H1 (cell line): Measurements from ENCODE around the gene EIF1AX. TPM values are rescaled to one million over a fixed set of nuclear protein-coding genes. Genes with fewer than 3 reads are reported as not detected.

Experiments used
- CTCF ChIA-PET: fragments of 300-600 bp; sonication (Branson Sonifier 250); formaldehyde crosslinking; loops from one replicate; lab custom pipeline; 2021; ENCODE audit not compliant: partially characterized antibody; lab: Charles Lee
- POLR2A ChIA-PET: fragments of 300-600 bp; sonication (Branson Sonifier 250); formaldehyde crosslinking; loops from one replicate; lab custom pipeline; 2021; ENCODE audit warnings: inconsistent platforms; ENCODE audit not compliant: partially characterized antibody; lab: Charles Lee
- DNase-seq, 2 experiments: peaks; one replicate each; pipeline versions ENCODE4 v3.0.0 to v3.0.0-alpha.2; 2010 to 2022; ENCODE audit warnings: low spot score in 2 of 2, low read depth in 1 of 2, mixed read lengths in 1 of 2
- FAIRE-seq: peaks from 2 replicates; lab custom pipeline; 2011; peaks lifted over from hg19 to GRCh38; lab: Jason Lieb, UNC
- H2AFZ ChIP-seq: 2 replicates; pipeline ENCODE4 v1.8.1; 2012; ENCODE audit warnings: low read length, inconsistent platforms
- H2AK5ac ChIP-seq: 2 replicates; pipeline ENCODE4 v1.6.1; 2013; ENCODE audit warnings: low read depth, low read length
- H2BK120ac ChIP-seq: replicated peaks from 2 replicates; pipeline ENCODE3; 2013; ENCODE audit warnings: low read depth, low read length, inconsistent platforms
- H2BK12ac ChIP-seq: 2 replicates; pipeline ENCODE4 v1.6.1; 2013; ENCODE audit warnings: low read depth, low read length
- H2BK15ac ChIP-seq: 2 replicates; pipeline ENCODE4 v1.6.1; 2013; ENCODE audit warnings: low read length
- H2BK20ac ChIP-seq: 2 replicates; pipeline ENCODE4 v1.6.1; 2013; ENCODE audit warnings: low read length
- H2BK5ac ChIP-seq: 2 replicates; pipeline ENCODE4 v1.6.1; 2013; ENCODE audit warnings: low read depth, low read length
- H3K14ac ChIP-seq: 2 replicates; pipeline ENCODE4 v1.6.1; 2013; ENCODE audit warnings: inconsistent platforms; ENCODE audit not compliant: insufficient read length
- H3K18ac ChIP-seq: 2 replicates; pipeline ENCODE4 v1.6.1; 2013; ENCODE audit warnings: low read length; ENCODE audit errors: extremely low read depth
- H3K23ac ChIP-seq: 2 replicates; pipeline ENCODE4 v1.6.1; 2013; ENCODE audit warnings: inconsistent platforms; ENCODE audit not compliant: insufficient read length
- H3K23me2 ChIP-seq: 2 replicates; pipeline ENCODE4 v1.6.1; 2013; ENCODE audit warnings: low read depth, low read length
- H3K27ac ChIP-seq: 2 replicates; pipeline ENCODE4 v1.6.1; 2011; ENCODE audit warnings: low read depth, low read length, inconsistent platforms
- H3K27me3 ChIP-seq, 4 experiments: replicated peaks in 1 of 4; 1 replicate in 1 of 4; 2 replicates in 3 of 4; pipeline versions ENCODE4 v1.6.1 to v1.8.1; 2011 to 2013; ENCODE audit warnings: low read length in 3 of 4, mild to moderate bottlenecking in 3 of 4, inconsistent platforms in 2 of 4, mixed read lengths in 2 of 4, moderate library complexity in 1 of 4; ENCODE audit not compliant: control insufficient read depth in 3 of 4, insufficient read depth in 3 of 4; ENCODE audit errors: extremely low read depth in 1 of 4
- H3K36me3 ChIP-seq, 4 experiments: 2 replicates each; pipeline versions ENCODE4 v1.6.1 to v1.8.1; 2011 to 2013; ENCODE audit warnings: mild to moderate bottlenecking in 4 of 4, low read length in 3 of 4, moderate library complexity in 2 of 4, control low read depth in 1 of 4, inconsistent platforms in 1 of 4; ENCODE audit not compliant: insufficient read depth in 4 of 4, control insufficient read depth in 2 of 4
- H3K4ac ChIP-seq: replicated peaks from 2 replicates; pipeline ENCODE3; 2013; ENCODE audit warnings: low read length, low read depth, mixed read lengths, inconsistent platforms; ENCODE audit not compliant: insufficient read length
- H3K4me1 ChIP-seq, 4 experiments: replicated peaks in 1 of 4; 1 replicate in 1 of 4; 2 replicates in 3 of 4; pipeline versions ENCODE4 v1.6.1 to v1.8.1; 2011 to 2013; ENCODE audit warnings: low read length in 3 of 4, inconsistent platforms in 2 of 4, mixed read lengths in 1 of 4; ENCODE audit not compliant: insufficient read depth in 4 of 4, control insufficient read depth in 3 of 4
- H3K4me2 ChIP-seq, 2 experiments: 2 replicates each; pipeline versions ENCODE4 v1.6.1 to v1.8.1; 2011 to 2013; ENCODE audit warnings: low read depth in 2 of 2, low read length in 2 of 2, control low read depth in 1 of 2, inconsistent platforms in 1 of 2, mild to moderate bottlenecking in 1 of 2; ENCODE audit not compliant: insufficient read depth in 1 of 2
- H3K4me3 ChIP-seq, 4 experiments: fragments of 200-600, 300-600 bp in 1 of 4; sonication (generic), shearing (Covaris generic), sonication (Bioruptor Twin) in 1 of 4; 2 replicates each; pipeline versions ENCODE4 v1.5.1 to v1.8.1; 2011 to 2016; ENCODE audit warnings: low read length in 4 of 4, low read depth in 3 of 4, control low read depth in 2 of 4, inconsistent platforms in 2 of 4, mild to moderate bottlenecking in 2 of 4, mixed read lengths in 1 of 4, moderate library complexity in 1 of 4; ENCODE audit not compliant: insufficient read depth in 2 of 4; ENCODE audit errors: extremely low read depth in 1 of 4
- H3K56ac ChIP-seq: replicated peaks from 2 replicates; pipeline ENCODE3; 2013; ENCODE audit warnings: low read depth, mild to moderate bottlenecking, mixed read lengths, low read length, inconsistent platforms; ENCODE audit not compliant: insufficient read length
- H3K79me1 ChIP-seq: 2 replicates; pipeline ENCODE4 v1.6.1; 2013; ENCODE audit warnings: low read depth, low read length, control low read depth
- H3K79me2 ChIP-seq, 2 experiments: 2 replicates each; pipeline versions ENCODE4 v1.6.1 to v1.8.1; 2012 to 2013; ENCODE audit warnings: low read length in 2 of 2, mild to moderate bottlenecking in 2 of 2, inconsistent platforms in 1 of 2; ENCODE audit not compliant: insufficient read depth in 2 of 2, control insufficient read depth in 1 of 2
- H3K9ac ChIP-seq, 4 experiments: replicated peaks in 1 of 4; 1 replicate in 1 of 4; 2 replicates in 3 of 4; pipeline versions ENCODE4 v1.6.1 to v1.8.1; 2011 to 2013; ENCODE audit warnings: low read depth in 3 of 4, low read length in 3 of 4, control low read depth in 2 of 4, mild to moderate bottlenecking in 2 of 4, moderate library complexity in 2 of 4, inconsistent platforms in 1 of 4; ENCODE audit errors: extremely low read depth in 1 of 4
- H3K9me3 ChIP-seq, 2 experiments: 2 replicates each; pipeline versions ENCODE4 v1.6.1 to v1.8.1; 2012 to 2013; ENCODE audit warnings: mild to moderate bottlenecking in 2 of 2, moderate library complexity in 2 of 2, control low read depth in 1 of 2, inconsistent platforms in 1 of 2, low read depth in 1 of 2, low read length in 1 of 2, mixed read lengths in 1 of 2; ENCODE audit not compliant: insufficient read depth in 2 of 2
- H4K20me1 ChIP-seq, 2 experiments: replicated peaks in 1 of 2; 2 replicates each; pipeline versions ENCODE3 to v1.8.1; 2011 to 2013; ENCODE audit warnings: inconsistent platforms in 2 of 2, low read length in 2 of 2, mild to moderate bottlenecking in 1 of 2; ENCODE audit not compliant: insufficient read depth in 2 of 2, control insufficient read depth in 1 of 2
- H4K5ac ChIP-seq: 2 replicates; pipeline ENCODE4 v1.6.1; 2013; ENCODE audit warnings: low read length, low read depth, mixed read lengths, inconsistent platforms; ENCODE audit not compliant: insufficient read length
- H4K8ac ChIP-seq: 2 replicates; pipeline ENCODE4 v1.8.0; 2013; ENCODE audit warnings: mild to moderate bottlenecking, moderate library complexity, low read length, inconsistent platforms; ENCODE audit not compliant: insufficient read depth; ENCODE audit errors: extremely low read depth
- H4K91ac ChIP-seq: replicated peaks from 2 replicates; pipeline ENCODE3; 2013; ENCODE audit warnings: low read length, mixed read lengths, inconsistent platforms; ENCODE audit not compliant: insufficient read length
- ATF2 ChIP-seq: IDR thresholded peaks from 2 replicates; pipeline ENCODE4 v1.6.1; 2012; ENCODE audit warnings: low read length, inconsistent platforms
- ATF3 ChIP-seq: IDR thresholded peaks from 2 replicates; pipeline ENCODE4 v1.6.1; 2011; ENCODE audit warnings: low read depth, mild to moderate bottlenecking, low read length; ENCODE audit not compliant: insufficient read depth
- GABPA ChIP-seq: IDR thresholded peaks from 2 replicates; pipeline ENCODE4 v1.6.1; 2011; ENCODE audit warnings: mild to moderate bottlenecking, low read length, moderate library complexity, borderline replicate concordance; ENCODE audit not compliant: insufficient read depth
- JUND ChIP-seq: IDR thresholded peaks from 2 replicates; pipeline ENCODE4 v1.6.1; 2011; ENCODE audit warnings: mild to moderate bottlenecking, improper control_type of control experiment, low read length
- KDM5A ChIP-seq: fragments of 200-600 bp; IDR thresholded peaks from 2 replicates; pipeline ENCODE4 v1.7.1; 2012; ENCODE audit warnings: mild to moderate bottlenecking, low read length, inconsistent platforms, mixed read lengths
- NANOG ChIP-seq: IDR thresholded peaks from 2 replicates; pipeline ENCODE4 v1.6.1; 2011; ENCODE audit warnings: low read length, low read depth, mild to moderate bottlenecking, inconsistent platforms; ENCODE audit not compliant: insufficient read depth, poor library complexity, severe bottlenecking
- RFX5 ChIP-seq: IDR thresholded peaks from 2 replicates; pipeline ENCODE4 v1.6.1; 2011; ENCODE audit warnings: low read depth, low read length, improper control_type of control experiment, borderline replicate concordance
- SP1 ChIP-seq: IDR thresholded peaks from 2 replicates; pipeline ENCODE4 v1.6.1; 2011; ENCODE audit warnings: low read depth, low read length
- TAF7 ChIP-seq: optimal IDR thresholded peaks from 2 replicates; pipeline ENCODE3; 2011; ENCODE audit warnings: low read depth, mild to moderate bottlenecking, inconsistent platforms, low read length, moderate library complexity, borderline replicate concordance
- TCF12 ChIP-seq: IDR thresholded peaks from 2 replicates; pipeline ENCODE4 v1.6.1; 2011; ENCODE audit warnings: low read depth, mild to moderate bottlenecking, low read length
- WGBS, 2 experiments: shearing (Covaris generic) in 1 of 2; methylation state at CpG; one replicate each; pipeline versions ENCODE4 v1.1.6 to v1.1.7; 2013 to 2015; ENCODE audit warnings: low lambda C conversion rate in 2 of 2, mixed read lengths in 2 of 2, inconsistent platforms in 1 of 2, low coverage in 1 of 2, missing lambda C conversion rate in 1 of 2; ENCODE audit not compliant: insufficient replicate concordance in 2 of 2, insufficient coverage in 1 of 2, insufficient read length in 1 of 2; ENCODE audit errors: extremely low coverage in 1 of 2, missing lambda C conversion rate in 1 of 2; 5-methylcytosine and 5-hydroxymethylcytosine counted together
- polyA plus RNA-seq, 7 experiments: library from polyadenylated mRNA; depleted of rRNA in 3 of 7; stranded (reverse) in 5 of 7; unstranded in 2 of 7; fragments of >200 nt in 5 of 7; fragments of 200-250 nt in 2 of 7; gene quantifications; 1 replicate in 5 of 7; 2 replicates in 1 of 7; 4 replicates in 1 of 7; pipeline versions ENCODE4 v1.2.1 to v1.2.3, GENCODE V29; 2011 to 2013; ENCODE audit warnings: missing spikeins in 2 of 7, mixed read lengths in 2 of 7
- total RNA-seq: library from RNA; stranded (reverse); fragmentation: NEBNext Ultra II Directional; extraction: Animal tissue kit (Norgen Biotek cat#: 25700); gene quantifications from 2 replicates; pipeline ENCODE4 v1.2.1, GENCODE V29; 2021

Gene EIF1AX
- total and polyA plus RNA-seq, 2 of the 8 experiments (the other 6 are each of a cell fraction or from before 2014, with no cell fraction given) = 34.0 to 175 TPM

- FAIRE-seq (no peak), DNase-seq (no peak)
- H3K4ac ChIP-seq = no peak overlapping the region
- no peak overlapping the region for H3K4me2 ChIP-seq
- H3K27me3 ChIP-seq = no peaks in the 10 kb centered on the region
- H2BK12ac ChIP-seq = no peak overlapping the region
- H3K27ac ChIP-seq = no peak overlapping the region
- H3K56ac ChIP-seq = no peak overlapping the region
- H2AK5ac ChIP-seq = no peak overlapping the region
- no peak overlapping the region for H4K8ac ChIP-seq
- WGBS, 2 experiments = 75% methylated on average over 1 of the region's 3 CpGs; no CpG with 5 or more reads in 1 of the 2 experiments
- no peak overlapping the region for H2BK5ac ChIP-seq
- no peak overlapping the region for H3K9ac ChIP-seq
- no peak overlapping the region for H2BK15ac ChIP-seq
- no peak for TF ChIP-seq ATF2
- no peak for TF ChIP-seq NANOG
- no peak for TF ChIP-seq GABPA
- TF ChIP-seq ATF3 = no peak
- TF ChIP-seq TCF12 = no peak
- TF ChIP-seq JUND = no peak
- TF ChIP-seq RFX5 = no peak
- no peak for TF ChIP-seq SP1
- no peak for TF ChIP-seq KDM5A
- TF ChIP-seq TAF7 = no peak
- no peaks in the 10 kb centered on the region for H4K20me1 ChIP-seq
- H2BK20ac ChIP-seq = no peak overlapping the region
- H3K14ac ChIP-seq = no peak overlapping the region
- no peaks in the 10 kb centered on the region for H3K9me3 ChIP-seq
- H4K91ac ChIP-seq = no peak overlapping the region
- H3K23ac ChIP-seq = no peak overlapping the region
- no peak overlapping the region for H2AFZ ChIP-seq
- H2BK120ac ChIP-seq = no peak overlapping the region
- H4K5ac ChIP-seq = no peak overlapping the region
- H3K4me3 ChIP-seq = no peak overlapping the region
- POLR2A ChIA-PET = no interaction called here
- H3K79me2 ChIP-seq = no peaks in the 10 kb centered on the region
- H3K79me1 ChIP-seq = no peaks in the 10 kb centered on the region
- CTCF ChIA-PET = no interaction called here
- no peaks in the 10 kb centered on the region for H3K4me1 ChIP-seq
- no peaks in the 10 kb centered on the region for H3K23me2 ChIP-seq
- H3K36me3 ChIP-seq = peaks cover 2 to 20% (median 9%) of the 10 kb centered on the region in 4 experiments; a peak in 5 of 8 replicates
- no peak overlapping the region for H3K18ac ChIP-seq
These were observed 10.1 kb upstream of the EIF1AX start for GRCh38 chrX:20151689-20152088.
